ENCODE results near the gene WFIKKN2. TPM values are rescaled to one million over a fixed set of nuclear protein-coding genes. Genes with fewer than 3 reads are reported as not detected.

The WFIKKN2 gene
- total and polyA plus RNA-seq, 2 of the 13 experiments (the other 11 are each of a cell fraction or from before 2014, with no cell fraction given) = not detected

DNA sequence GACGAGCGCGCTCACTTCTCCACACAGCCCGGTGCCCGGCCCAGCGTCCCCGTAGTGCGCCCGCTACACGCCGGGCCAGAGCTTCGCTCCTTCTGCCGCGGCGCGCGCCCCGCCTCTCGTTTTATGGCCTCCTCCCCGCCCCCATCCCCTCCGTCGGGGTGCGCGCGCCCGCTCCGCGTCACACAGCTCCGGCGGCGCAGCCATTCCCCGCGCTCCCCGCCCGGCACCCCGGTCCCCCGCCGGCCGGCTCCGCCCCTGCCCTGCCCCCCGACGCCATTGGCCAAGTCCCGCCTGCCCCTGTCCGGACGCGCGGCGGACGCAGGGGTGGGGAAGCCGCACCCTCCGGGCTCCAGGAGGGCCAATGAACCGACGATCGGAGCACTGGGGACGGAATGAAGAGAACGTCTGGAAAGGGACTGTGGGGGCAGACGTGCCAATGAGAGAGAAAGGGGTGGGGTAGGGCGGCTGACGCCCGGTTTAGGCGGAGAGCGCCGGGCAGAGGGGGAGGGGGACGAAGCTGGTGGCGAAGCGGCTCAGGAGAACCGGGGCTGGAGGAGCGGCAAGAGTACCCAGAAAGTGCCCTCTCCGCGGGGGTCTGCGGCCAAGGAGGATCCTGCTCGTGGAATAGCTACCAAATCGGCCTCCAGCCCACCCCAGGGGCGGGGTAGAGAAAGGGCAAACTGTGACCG lies 31.0 kb downstream of the WFIKKN2 start, which contains the start of gene TOB1 (continued):
- TF ChIP-seq ZNF660 (CRISPR knock-in tag; IDR thresholded peaks at IDR 0.05; ENCODE audit: borderline replicate concordance, low read depth) = no peak
- TF ChIP-seq, protein P1, sequence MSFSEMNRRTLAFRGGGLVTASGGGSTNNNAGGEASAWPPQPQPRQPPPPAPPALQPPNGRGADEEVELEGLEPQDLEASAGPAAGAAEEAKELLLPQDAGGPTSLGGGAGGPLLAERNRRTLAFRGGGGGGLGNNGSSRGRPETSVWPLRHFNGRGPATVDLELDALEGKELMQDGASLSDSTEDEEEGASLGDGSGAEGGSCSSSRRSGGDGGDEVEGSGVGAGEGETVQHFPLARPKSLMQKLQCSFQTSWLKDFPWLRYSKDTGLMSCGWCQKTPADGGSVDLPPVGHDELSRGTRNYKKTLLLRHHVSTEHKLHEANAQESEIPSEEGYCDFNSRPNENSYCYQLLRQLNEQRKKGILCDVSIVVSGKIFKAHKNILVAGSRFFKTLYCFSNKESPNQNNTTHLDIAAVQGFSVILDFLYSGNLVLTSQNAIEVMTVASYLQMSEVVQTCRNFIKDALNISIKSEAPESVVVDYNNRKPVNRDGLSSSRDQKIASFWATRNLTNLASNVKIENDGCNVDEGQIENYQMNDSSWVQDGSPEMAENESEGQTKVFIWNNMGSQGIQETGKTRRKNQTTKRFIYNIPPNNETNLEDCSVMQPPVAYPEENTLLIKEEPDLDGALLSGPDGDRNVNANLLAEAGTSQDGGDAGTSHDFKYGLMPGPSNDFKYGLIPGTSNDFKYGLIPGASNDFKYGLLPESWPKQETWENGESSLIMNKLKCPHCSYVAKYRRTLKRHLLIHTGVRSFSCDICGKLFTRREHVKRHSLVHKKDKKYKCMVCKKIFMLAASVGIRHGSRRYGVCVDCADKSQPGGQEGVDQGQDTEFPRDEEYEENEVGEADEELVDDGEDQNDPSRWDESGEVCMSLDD (CRISPR knock-in tag; IDR thresholded peaks at IDR 0.05; ENCODE audit: borderline replicate concordance) = peak; percentile 55; the same call in 1 of the 2 replicates
- peak; percentile 58 for TF ChIP-seq REPIN1 (CRISPR knock-in tag; IDR thresholded peaks at IDR 0.05; ENCODE audit: borderline replicate concordance, low read depth)
- TF ChIP-seq NR1H2 (CRISPR knock-in tag; IDR thresholded peaks at IDR 0.05; ENCODE audit: borderline replicate concordance, low read depth) = peak; percentile 68; the same call in 1 of the 2 replicates
- peak in 1 of 2 experiments; percentile 50; a peak in 1 of 4 replicates for TF ChIP-seq NR2F1 (CRISPR knock-in tag; IDR thresholded peaks at IDR 0.05)
- TF ChIP-seq TEAD2 (CRISPR knock-in tag; IDR thresholded peaks at IDR 0.05) = peak; percentile 41; the same call in 1 of the 2 replicates
- peak; percentile 67; the same call in 1 of the 2 replicates for TF ChIP-seq ZNF558 (CRISPR knock-in tag; IDR thresholded peaks at IDR 0.05; ENCODE audit: borderline replicate concordance)
- TF ChIP-seq, protein P2, sequence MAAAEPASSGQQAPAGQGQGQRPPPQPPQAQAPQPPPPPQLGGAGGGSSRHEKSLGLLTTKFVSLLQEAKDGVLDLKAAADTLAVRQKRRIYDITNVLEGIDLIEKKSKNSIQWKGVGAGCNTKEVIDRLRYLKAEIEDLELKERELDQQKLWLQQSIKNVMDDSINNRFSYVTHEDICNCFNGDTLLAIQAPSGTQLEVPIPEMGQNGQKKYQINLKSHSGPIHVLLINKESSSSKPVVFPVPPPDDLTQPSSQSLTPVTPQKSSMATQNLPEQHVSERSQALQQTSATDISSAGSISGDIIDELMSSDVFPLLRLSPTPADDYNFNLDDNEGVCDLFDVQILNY (CRISPR knock-in tag; conservative IDR thresholded peaks at IDR 0.05) = peak; percentile 88
- peak; percentile 62 for TF ChIP-seq POGZ (CRISPR knock-in tag; IDR thresholded peaks at IDR 0.05)
- peak; percentile 83; the same call in 1 of the 2 replicates for TF ChIP-seq MAF1 (CRISPR knock-in tag; IDR thresholded peaks at IDR 0.05; ENCODE audit: borderline replicate concordance)
- TF ChIP-seq ZBTB3 (CRISPR knock-in tag; IDR thresholded peaks at IDR 0.05; ENCODE audit: borderline replicate concordance, low read depth) = 0 out of 2 replicates have a peak, but pooled peaks have one; percentile 50
- TF ChIP-seq ZNF605 (CRISPR knock-in tag; IDR thresholded peaks at IDR 0.05) = peak; percentile 82; the same call in 1 of the 2 replicates
- TF ChIP-seq ZNF256 (CRISPR knock-in tag; conservative IDR thresholded peaks at IDR 0.05) = peak; percentile 85; the same call in 1 of the 2 replicates
- TF ChIP-seq MED1 (CRISPR knock-in tag; IDR thresholded peaks at IDR 0.05) = peak; percentile 93
- peak; percentile 61 for TF ChIP-seq FOSL2 (CRISPR knock-in tag; IDR thresholded peaks at IDR 0.05)
- TF ChIP-seq SMAD1 (CRISPR knock-in tag; IDR thresholded peaks at IDR 0.05; ENCODE audit: borderline replicate concordance, low read depth) = no peak; the same call in 1 of the 2 replicates
- TF ChIP-seq FOXK2 (IDR thresholded peaks at IDR 0.05) = no peak
- TF ChIP-seq, protein P3, sequence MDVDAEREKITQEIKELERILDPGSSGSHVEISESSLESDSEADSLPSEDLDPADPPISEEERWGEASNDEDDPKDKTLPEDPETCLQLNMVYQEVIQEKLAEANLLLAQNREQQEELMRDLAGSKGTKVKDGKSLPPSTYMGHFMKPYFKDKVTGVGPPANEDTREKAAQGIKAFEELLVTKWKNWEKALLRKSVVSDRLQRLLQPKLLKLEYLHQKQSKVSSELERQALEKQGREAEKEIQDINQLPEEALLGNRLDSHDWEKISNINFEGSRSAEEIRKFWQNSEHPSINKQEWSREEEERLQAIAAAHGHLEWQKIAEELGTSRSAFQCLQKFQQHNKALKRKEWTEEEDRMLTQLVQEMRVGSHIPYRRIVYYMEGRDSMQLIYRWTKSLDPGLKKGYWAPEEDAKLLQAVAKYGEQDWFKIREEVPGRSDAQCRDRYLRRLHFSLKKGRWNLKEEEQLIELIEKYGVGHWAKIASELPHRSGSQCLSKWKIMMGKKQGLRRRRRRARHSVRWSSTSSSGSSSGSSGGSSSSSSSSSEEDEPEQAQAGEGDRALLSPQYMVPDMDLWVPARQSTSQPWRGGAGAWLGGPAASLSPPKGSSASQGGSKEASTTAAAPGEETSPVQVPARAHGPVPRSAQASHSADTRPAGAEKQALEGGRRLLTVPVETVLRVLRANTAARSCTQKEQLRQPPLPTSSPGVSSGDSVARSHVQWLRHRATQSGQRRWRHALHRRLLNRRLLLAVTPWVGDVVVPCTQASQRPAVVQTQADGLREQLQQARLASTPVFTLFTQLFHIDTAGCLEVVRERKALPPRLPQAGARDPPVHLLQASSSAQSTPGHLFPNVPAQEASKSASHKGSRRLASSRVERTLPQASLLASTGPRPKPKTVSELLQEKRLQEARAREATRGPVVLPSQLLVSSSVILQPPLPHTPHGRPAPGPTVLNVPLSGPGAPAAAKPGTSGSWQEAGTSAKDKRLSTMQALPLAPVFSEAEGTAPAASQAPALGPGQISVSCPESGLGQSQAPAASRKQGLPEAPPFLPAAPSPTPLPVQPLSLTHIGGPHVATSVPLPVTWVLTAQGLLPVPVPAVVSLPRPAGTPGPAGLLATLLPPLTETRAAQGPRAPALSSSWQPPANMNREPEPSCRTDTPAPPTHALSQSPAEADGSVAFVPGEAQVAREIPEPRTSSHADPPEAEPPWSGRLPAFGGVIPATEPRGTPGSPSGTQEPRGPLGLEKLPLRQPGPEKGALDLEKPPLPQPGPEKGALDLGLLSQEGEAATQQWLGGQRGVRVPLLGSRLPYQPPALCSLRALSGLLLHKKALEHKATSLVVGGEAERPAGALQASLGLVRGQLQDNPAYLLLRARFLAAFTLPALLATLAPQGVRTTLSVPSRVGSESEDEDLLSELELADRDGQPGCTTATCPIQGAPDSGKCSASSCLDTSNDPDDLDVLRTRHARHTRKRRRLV (CRISPR knock-in tag; IDR thresholded peaks at IDR 0.05) = peak; percentile 45
